Astrocyte of the spinal cord (primary cell): ENCODE data around the gene MPHOSPH6.
"Not testable (repeated sequence)": the region's sequence is repeated elsewhere in the genome, so short reads cannot be mapped to it uniquely, and the experiment has no call there.

Source experiments
- DNase-seq: peaks from one replicate; pipeline ENCODE4 v3.0.0; 2011; ENCODE audit warnings: low read depth, low spot score
- H3K4me3 ChIP-seq: 2 replicates; pipeline ENCODE4 v1.5.1; 2011; ENCODE audit warnings: low read depth, mild to moderate bottlenecking, low read length, moderate library complexity
- CTCF ChIP-seq: IDR thresholded peaks from 2 replicates; pipeline ENCODE4 v1.5.1; 2012; ENCODE audit warnings: low read depth, mild to moderate bottlenecking, low read length, inconsistent platforms
- in situ Hi-C: cut with HindIII; loops from 2 replicates; pipeline ENCODE4 v1.10.0; 2017; ENCODE audit warnings: low sequenced_read_pairs

MPHOSPH6 gene

GRCh38 chr16:82146957-82147356 lies 23.1 kb downstream of the MPHOSPH6 start:
- H3K4me3 ChIP-seq = no peak overlapping the region
- in situ Hi-C loops = no loop called here
- no peak for DNase-seq
- no peak for TF ChIP-seq CTCF

- no peak for TF ChIP-seq CTCF
- no peak overlapping the region for H3K4me3 ChIP-seq
- DNase-seq = no peak
- in situ Hi-C loops = no loop called here
These were observed 23.5 kb downstream of the MPHOSPH6 start for GRCh38 chr16:82146556-82146955.

- in situ Hi-C loops, DNase-seq, H3K4me3 ChIP-seq: not testable (repeated sequence)
These were observed 30.8 kb downstream of the MPHOSPH6 start for GRCh38 chr16:82139286-82139571.

- no peak for DNase-seq
- H3K4me3 ChIP-seq = no peak overlapping the region
- in situ Hi-C loops = no loop called here
These were observed 31.3 kb downstream of the MPHOSPH6 start for GRCh38 chr16:82138478-82139285.

GRCh38 chr16:82137822-82138167 lies 32.2 kb downstream of the MPHOSPH6 start:
- DNase-seq = no peak
- in situ Hi-C loops = no loop called here
- no peak for TF ChIP-seq CTCF
- H3K4me3 ChIP-seq = no peak overlapping the region

More at GRCh38 chr16:82138478-82139285, 31.3 kb downstream of the MPHOSPH6 start:
- no peak for TF ChIP-seq CTCF

GRCh38 chr16:82136956-82137821 lies 32.8 kb downstream of the MPHOSPH6 start:
- TF ChIP-seq CTCF = no peak
- peak; percentile 36 for DNase-seq
- in situ Hi-C loops = no loop called here
- no peak overlapping the region for H3K4me3 ChIP-seq

- no peak overlapping the region for H3K4me3 ChIP-seq
- TF ChIP-seq CTCF = no peak
- in situ Hi-C loops = no loop called here
- no peak for DNase-seq
These were observed 34.2 kb downstream of the MPHOSPH6 start for GRCh38 chr16:82135844-82136243.
